IMR-90 (cell line): Measurements from ENCODE around the gene NCOA7. TPM values are rescaled to one million over a fixed set of nuclear protein-coding genes. Genes with fewer than 3 reads are reported as not detected.

Experiments
- ATAC-seq: fragments of 200-7000 bp; cut with Tn5 transposase; 2 replicates; pipeline ENCODE4 v1.9.1; 2020; ENCODE audit warnings: low read depth, mild to moderate bottlenecking, moderate library complexity
- BruUV-seq: library from RNA; stranded (reverse); fragments of 400-500 nt; replicated peaks from 2 replicates; lab custom pipeline; 2021; lab: Mats Ljungman, UMichigan
- CTCF ChIA-PET: fragments of 300-600 bp; formaldehyde crosslinking; extraction: SDS; loops from one replicate; lab custom pipeline; 2021; ENCODE audit warnings: antibody characterized with exemption; lab: Yijun Ruan, JAX
- POLR2A ChIA-PET: fragments of 300-600 bp; sonication (Branson Sonifier 250); formaldehyde crosslinking; loops from one replicate; lab custom pipeline; 2022; ENCODE audit warnings: antibody characterized with exemption; ENCODE audit not compliant: unreplicated experiment; lab: Charles Lee
- DNase-seq: peaks from one replicate; pipeline ENCODE4 v3.0.0; 2013
- H2AFZ ChIP-seq: replicated peaks from 2 replicates; pipeline ENCODE3; 2013; ENCODE audit warnings: low read length, mild to moderate bottlenecking; ENCODE audit not compliant: poor library complexity
- H2AK5ac ChIP-seq: 2 replicates; pipeline ENCODE4 v1.6.1; 2013; ENCODE audit warnings: low read depth, low read length, inconsistent platforms
- H2AK9ac ChIP-seq: replicated peaks from 2 replicates; pipeline ENCODE3; 2013; ENCODE audit warnings: mild to moderate bottlenecking, low read depth, low read length, moderate library complexity; ENCODE audit not compliant: poor library complexity
- H2BK120ac ChIP-seq: 2 replicates; pipeline ENCODE4 v1.6.1; 2013; ENCODE audit warnings: low read depth, low read length, inconsistent platforms
- H2BK15ac ChIP-seq: 3 replicates; pipeline ENCODE4 v1.6.1; 2013; ENCODE audit warnings: low read depth, low read length, inconsistent platforms
- H2BK20ac ChIP-seq: 2 replicates; pipeline ENCODE4 v1.6.1; 2013; ENCODE audit warnings: low read depth, mild to moderate bottlenecking, inconsistent platforms, low read length, moderate library complexity
- H2BK5ac ChIP-seq: 2 replicates; pipeline ENCODE4 v1.6.1; 2013; ENCODE audit warnings: mild to moderate bottlenecking, low read depth, low read length, inconsistent platforms; ENCODE audit not compliant: poor library complexity, severe bottlenecking
- H3K14ac ChIP-seq: replicated peaks from 2 replicates; pipeline ENCODE4 v1.6.1; 2013; ENCODE audit warnings: low read depth, low read length, inconsistent platforms
- H3K18ac ChIP-seq: 2 replicates; pipeline ENCODE4 v1.6.1; 2013; ENCODE audit warnings: low read depth, low read length, control low read depth
- H3K23ac ChIP-seq: 2 replicates; pipeline ENCODE4 v1.6.1; 2013; ENCODE audit warnings: low read depth, low read length, inconsistent platforms
- H3K27ac ChIP-seq: 2 replicates; pipeline ENCODE4 v1.5.1; 2013; ENCODE audit warnings: mild to moderate bottlenecking, control low read depth, low read length; ENCODE audit not compliant: insufficient read depth
- H3K27me3 ChIP-seq: 2 replicates; pipeline ENCODE4 v1.6.1; 2013; ENCODE audit warnings: low read length; ENCODE audit not compliant: control insufficient read depth, insufficient read depth
- H3K36me3 ChIP-seq: 2 replicates; pipeline ENCODE4 v1.6.1; 2013; ENCODE audit warnings: low read length, mixed read lengths; ENCODE audit not compliant: control insufficient read depth, insufficient read depth
- H3K4ac ChIP-seq: 2 replicates; pipeline ENCODE4 v1.6.1; 2013; ENCODE audit warnings: low read depth, low read length, inconsistent platforms
- H3K4me1 ChIP-seq: 2 replicates; pipeline ENCODE4 v1.6.1; 2013; ENCODE audit warnings: low read length, mixed read lengths; ENCODE audit not compliant: control insufficient read depth, insufficient read depth
- H3K4me2 ChIP-seq: 2 replicates; pipeline ENCODE4 v1.6.1; 2013; ENCODE audit warnings: low read depth, mild to moderate bottlenecking, control low read depth, low read length, moderate library complexity
- H3K4me3 ChIP-seq: 2 replicates; pipeline ENCODE4 v1.5.1; 2013; ENCODE audit warnings: low read depth, mild to moderate bottlenecking, control low read depth, low read length, moderate library complexity; ENCODE audit not compliant: insufficient read depth
- H3K56ac ChIP-seq: 2 replicates; pipeline ENCODE4 v1.6.1; 2013; ENCODE audit warnings: low read length, inconsistent platforms; ENCODE audit not compliant: insufficient read depth; ENCODE audit errors: extremely low read depth
- H3K79me1 ChIP-seq, 2 experiments: 2 replicates each; pipeline ENCODE4 v1.6.1; 2013; ENCODE audit warnings: low read length in 2 of 2, inconsistent platforms in 1 of 2, low read depth in 1 of 2
- H3K9ac ChIP-seq: 2 replicates; pipeline ENCODE4 v1.6.1; 2013; ENCODE audit warnings: low read depth, low read length, control low read depth
- H3K9me1 ChIP-seq: 2 replicates; pipeline ENCODE4 v1.6.1; 2013; ENCODE audit warnings: low read length, inconsistent platforms; ENCODE audit not compliant: insufficient read depth
- H3K9me3 ChIP-seq: 2 replicates; pipeline ENCODE4 v1.6.1; 2013; ENCODE audit warnings: low read length; ENCODE audit not compliant: control insufficient read depth, insufficient read depth
- H4K20me1 ChIP-seq: 2 replicates; pipeline ENCODE4 v1.6.1; 2013; ENCODE audit warnings: low read length, inconsistent platforms; ENCODE audit not compliant: insufficient read depth
- H4K5ac ChIP-seq: 2 replicates; pipeline ENCODE4 v1.6.1; 2013; ENCODE audit warnings: mild to moderate bottlenecking, low read depth, low read length, control low read depth
- H4K8ac ChIP-seq, 2 experiments: 2 replicates each; pipeline ENCODE4 v1.6.1; 2013; ENCODE audit warnings: low read depth in 2 of 2, low read length in 2 of 2, control low read depth in 1 of 2, inconsistent platforms in 1 of 2
- H4K91ac ChIP-seq: 2 replicates; pipeline ENCODE4 v1.6.1; 2013; ENCODE audit warnings: low read depth, low read length, inconsistent platforms; ENCODE audit not compliant: insufficient read depth
- BHLHE40 ChIP-seq: fragments of 150-350 bp; IDR thresholded peaks from 2 replicates; pipeline ENCODE4 v1.6.1; 2016; ENCODE audit warnings: mild to moderate bottlenecking, low read depth, low read length
- CEBPB ChIP-seq: IDR thresholded peaks from 2 replicates; pipeline ENCODE4 v1.6.1; 2012; ENCODE audit warnings: low read depth, low read length, improper control_type of control experiment
- CHD1 ChIP-seq: IDR thresholded peaks from 2 replicates; pipeline ENCODE4 v1.6.1; 2012; ENCODE audit warnings: low read depth, low read length, improper control_type of control experiment
- FOS ChIP-seq: fragments of 150-350 bp; IDR thresholded peaks from 2 replicates; pipeline ENCODE4 v1.6.1; 2016; ENCODE audit warnings: low read depth, low read length
- MAFK ChIP-seq: IDR thresholded peaks from 2 replicates; pipeline ENCODE4 v1.6.1; 2012; ENCODE audit warnings: low read depth, low read length, improper control_type of control experiment
- MAZ ChIP-seq: IDR thresholded peaks from 2 replicates; pipeline ENCODE4 v1.6.1; 2012; ENCODE audit warnings: low read depth, mild to moderate bottlenecking, low read length, improper control_type of control experiment, moderate library complexity, borderline replicate concordance
- MXI1 ChIP-seq: IDR thresholded peaks from 2 replicates; pipeline ENCODE4 v1.6.1; 2012; ENCODE audit warnings: low read depth, mild to moderate bottlenecking, low read length, moderate library complexity, borderline replicate concordance
- NFE2L2 ChIP-seq: fragments of 150-350 bp; IDR thresholded peaks from 2 replicates; pipeline ENCODE4 v1.6.1; 2016; ENCODE audit warnings: low read depth, mild to moderate bottlenecking, low read length
- POLR2A ChIP-seq: IDR thresholded peaks from 2 replicates; pipeline ENCODE4 v1.6.1; 2012; ENCODE audit warnings: mild to moderate bottlenecking, low read depth, low read length
- RAD21 ChIP-seq: IDR thresholded peaks from 2 replicates; pipeline ENCODE4 v1.6.1; 2012; ENCODE audit warnings: low read length, improper control_type of control experiment
- RCOR1 ChIP-seq: IDR thresholded peaks from 2 replicates; pipeline ENCODE4 v1.6.1; 2012; ENCODE audit warnings: mild to moderate bottlenecking, low read length, improper control_type of control experiment; ENCODE audit not compliant: insufficient replicate concordance
- RFX5 ChIP-seq: IDR thresholded peaks from 2 replicates; pipeline ENCODE4 v1.8.0; 2012; ENCODE audit warnings: low read depth, mild to moderate bottlenecking, low read length, moderate library complexity
- SMC3 ChIP-seq: fragments of 150-350 bp; IDR thresholded peaks from 2 replicates; pipeline ENCODE4 v1.6.1; 2016; ENCODE audit warnings: low read depth, mild to moderate bottlenecking, antibody characterized with exemption, low read length, moderate library complexity
- WGBS, 2 experiments: methylation state at CpG; one replicate each; pipeline versions ENCODE4 v1.1.5 to v1.1.7; 2013; ENCODE audit warnings: missing lambda C conversion rate in 2 of 2; ENCODE audit not compliant: insufficient read length in 1 of 2; ENCODE audit errors: extremely low coverage in 2 of 2; 5-methylcytosine and 5-hydroxymethylcytosine counted together
- dilution Hi-C: fragments of 300-500 bp; cut with HindIII; formaldehyde crosslinking; loops from one replicate; pipeline ENCODE4 v1.14.3; 2018; ENCODE audit warnings: low sequenced_read_pairs; ENCODE audit not compliant: unreplicated experiment
- in situ Hi-C: fragments of 300-500 bp; cut with MboI; formaldehyde crosslinking; loops from 3 replicates; pipeline ENCODE4 v1.14.3; 2019; ENCODE audit warnings: low sequenced_read_pairs, inconsistent platforms, mixed read lengths
- intact Hi-C: fragments of 100-400 bp; cut with micrococcal nuclease; formaldehyde crosslinking; loops from 2 replicates; pipeline ENCODE4 v1.10.0; 2022
- polyA plus RNA-seq, 3 experiments: library from polyadenylated mRNA; depleted of rRNA; stranded (reverse); fragments of >200 nt; gene quantifications; 2 replicates each; pipeline ENCODE4 v1.2.3, GENCODE V29; 2012; ENCODE audit warnings: low replicate concordance in 1 of 3
- total RNA-seq: library from RNA; depleted of rRNA; stranded (reverse); fragments of >200 nt; gene quantifications from 2 replicates; pipeline ENCODE4 v1.2.3, GENCODE V29; 2012
- TF ChIP-seq, protein P1 (sequence below): fragments of 150-350 bp; IDR thresholded peaks from 2 replicates; pipeline ENCODE4 v1.6.1; 2017; ENCODE audit warnings: mild to moderate bottlenecking, antibody characterized with exemption, low read length, low read depth
- TF ChIP-seq, protein P2 (sequence below): conservative IDR thresholded peaks from 2 replicates; pipeline ENCODE4 v1.5.1; 2012; ENCODE audit warnings: mild to moderate bottlenecking, low read depth, low read length, improper control_type of control experiment

Gene NCOA7
- total and polyA plus RNA-seq, 2 of the 4 experiments (the other 2 are of a cell fraction): 12.6 to 12.9 TPM

DNA sequence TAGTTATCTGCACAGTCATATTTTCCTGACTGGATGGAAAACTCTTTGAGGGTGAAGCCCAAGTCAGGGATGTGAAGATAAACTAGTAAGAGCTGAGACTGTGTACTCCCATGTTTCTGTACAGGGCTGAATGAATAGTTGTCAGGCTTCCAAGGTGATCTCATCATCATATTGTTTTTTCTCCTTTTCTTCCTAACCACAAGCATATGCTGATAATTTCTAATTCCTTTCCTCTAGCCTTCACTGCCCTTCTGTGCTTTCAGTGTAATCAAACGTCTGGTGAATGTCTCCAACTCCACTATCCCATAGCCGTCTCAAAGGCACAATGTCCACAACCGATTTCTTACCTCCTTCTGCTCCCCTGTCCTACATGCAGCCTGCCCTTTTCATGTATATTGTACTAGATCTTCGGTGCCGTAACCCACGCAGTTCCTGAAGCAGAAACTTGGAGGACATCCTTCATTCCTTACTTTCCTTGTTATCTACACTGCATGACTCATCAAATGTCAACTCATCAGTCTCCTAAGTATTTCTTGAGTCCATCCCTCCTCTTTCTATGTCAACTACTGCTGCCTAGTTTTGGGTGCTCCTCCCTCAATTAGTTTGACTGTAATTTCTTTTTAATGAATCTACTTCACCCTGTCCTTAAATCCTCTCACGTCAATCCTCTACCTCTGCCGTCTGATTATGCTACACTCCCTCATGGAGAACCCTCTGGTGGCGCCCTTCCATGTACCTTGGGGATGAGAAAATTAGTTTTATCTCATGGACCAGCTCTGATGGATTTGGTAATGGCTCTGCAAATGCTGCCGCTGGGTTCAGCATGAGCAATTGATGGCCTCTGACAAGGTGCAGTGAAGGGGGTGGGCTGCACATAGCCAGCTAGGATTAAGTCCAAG is 21.9 kb downstream of the NCOA7 start:
- Histone ChIP-seq H3K4me1 (peaks cover 21% of the 10 kb centered on the region), H2AFZ (peak overlapping the region; percentile 85), H3K27me3 (no peaks in the 10 kb centered on the region), H3K79me1 (peaks cover 12 to 31% of the 10 kb centered on the region in 2 experiments; a peak in 3 of 4 replicates), H3K18ac (peak overlapping the region; percentile 30), H3K23ac (peak overlapping the region; percentile 60), H4K8ac (peak overlapping the region in 1 of 2 experiments; percentile 82; a peak in 2 of 4 replicates), H3K27ac (peak overlapping the region; percentile 75), H2AK9ac (peak overlapping the region; percentile 83), H2BK15ac (peak overlapping the region; percentile 53), H4K5ac (peak overlapping the region; percentile 33), H2AK5ac (peak overlapping the region; percentile 83), H3K4ac (peak overlapping the region; percentile 84), H3K9me1 (peaks cover 11% of the 10 kb centered on the region), H2BK120ac (peak overlapping the region; percentile 89), H3K4me3 (peak overlapping the region; percentile 6; the same call in 1 of the 2 replicates), H4K20me1 (no peaks in the 10 kb centered on the region; the same call in 1 of the 2 replicates), H4K91ac (peak overlapping the region; percentile 78), H3K56ac (peak overlapping the region; percentile 51), H2BK5ac (peak overlapping the region; percentile 88), H3K9ac (peak overlapping the region; percentile 14), H3K36me3 (0 out of 2 replicates have a peak, but pooled peaks cover 1% of the 10 kb centered on the region), H3K4me2 (peak overlapping the region; percentile 63), H3K14ac (peak overlapping the region; percentile 87), H2BK20ac (peak overlapping the region; percentile 71), H3K9me3 (no peaks in the 10 kb centered on the region)
- intact Hi-C loops: no loop called here
- CTCF ChIA-PET: interaction anchor here (0.6 to 0.7 kb wide), 2 partner anchors 784 to 1453 kb away, joined by 3 read pairs; no protein-coding TSS in a partner anchor
- DNase-seq (peak; percentile 98), ATAC-seq (peak; percentile 87)
- no TSS peak for BruUV-seq
- 11% methylated on average over 6 of the region's 10 CpGs; no CpG with 5 or more reads in 1 of the 2 experiments for WGBS, 2 experiments
- dilution Hi-C loops: no loop called here
- POLR2A ChIA-PET: no interaction called here
- in situ Hi-C loops: no loop called here
- TF ChIP-seq MXI1 (no peak), RCOR1 (no peak), FOS (peak; percentile 80), SMC3 (no peak), POLR2A (no peak), BHLHE40 (no peak), RAD21 (no peak; the same call in 1 of the 2 replicates), MAFK (peak; percentile 50), NFE2L2 (peak; percentile 90), RFX5 (no peak), CHD1 (no peak), MAZ (no peak), CEBPB (no peak)
- TF ChIP-seq, protein P1, sequence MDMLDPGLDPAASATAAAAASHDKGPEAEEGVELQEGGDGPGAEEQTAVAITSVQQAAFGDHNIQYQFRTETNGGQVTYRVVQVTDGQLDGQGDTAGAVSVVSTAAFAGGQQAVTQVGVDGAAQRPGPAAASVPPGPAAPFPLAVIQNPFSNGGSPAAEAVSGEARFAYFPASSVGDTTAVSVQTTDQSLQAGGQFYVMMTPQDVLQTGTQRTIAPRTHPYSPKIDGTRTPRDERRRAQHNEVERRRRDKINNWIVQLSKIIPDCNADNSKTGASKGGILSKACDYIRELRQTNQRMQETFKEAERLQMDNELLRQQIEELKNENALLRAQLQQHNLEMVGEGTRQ: no peak
- TF ChIP-seq, protein P2, sequence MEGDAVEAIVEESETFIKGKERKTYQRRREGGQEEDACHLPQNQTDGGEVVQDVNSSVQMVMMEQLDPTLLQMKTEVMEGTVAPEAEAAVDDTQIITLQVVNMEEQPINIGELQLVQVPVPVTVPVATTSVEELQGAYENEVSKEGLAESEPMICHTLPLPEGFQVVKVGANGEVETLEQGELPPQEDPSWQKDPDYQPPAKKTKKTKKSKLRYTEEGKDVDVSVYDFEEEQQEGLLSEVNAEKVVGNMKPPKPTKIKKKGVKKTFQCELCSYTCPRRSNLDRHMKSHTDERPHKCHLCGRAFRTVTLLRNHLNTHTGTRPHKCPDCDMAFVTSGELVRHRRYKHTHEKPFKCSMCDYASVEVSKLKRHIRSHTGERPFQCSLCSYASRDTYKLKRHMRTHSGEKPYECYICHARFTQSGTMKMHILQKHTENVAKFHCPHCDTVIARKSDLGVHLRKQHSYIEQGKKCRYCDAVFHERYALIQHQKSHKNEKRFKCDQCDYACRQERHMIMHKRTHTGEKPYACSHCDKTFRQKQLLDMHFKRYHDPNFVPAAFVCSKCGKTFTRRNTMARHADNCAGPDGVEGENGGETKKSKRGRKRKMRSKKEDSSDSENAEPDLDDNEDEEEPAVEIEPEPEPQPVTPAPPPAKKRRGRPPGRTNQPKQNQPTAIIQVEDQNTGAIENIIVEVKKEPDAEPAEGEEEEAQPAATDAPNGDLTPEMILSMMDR: no peak
